CD4-positive, alpha-beta T cell treated with Interleukin-4 for 4 hours (primary cell): ENCODE measurements around the gene SOX10.

Experiments
- DNase-seq: peaks from one replicate; pipeline ENCODE4 v3.0.0-alpha.2; 2020

The SOX10 gene

DNA sequence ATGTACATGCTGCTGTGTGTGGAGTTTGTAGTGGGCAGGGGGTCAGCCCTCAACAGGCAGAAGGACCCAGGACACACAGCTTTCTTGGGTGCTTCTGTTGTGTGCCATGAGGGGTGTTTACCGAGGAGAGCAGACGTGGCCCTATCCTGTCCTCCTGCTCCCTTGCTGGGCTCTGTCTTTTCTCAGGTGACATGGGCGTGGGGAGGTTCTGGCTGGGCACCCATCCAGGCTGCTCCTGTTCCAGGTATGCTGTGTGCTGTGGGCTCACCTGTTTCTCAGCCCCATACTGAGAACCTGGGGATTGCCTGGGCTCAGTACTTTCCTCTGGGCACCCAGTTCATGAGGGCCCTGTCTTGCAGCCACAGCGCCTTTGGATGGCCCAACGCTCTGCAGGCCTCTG is 55.0 kb downstream of the SOX10 start:
- DNase-seq: no peak

DNA sequence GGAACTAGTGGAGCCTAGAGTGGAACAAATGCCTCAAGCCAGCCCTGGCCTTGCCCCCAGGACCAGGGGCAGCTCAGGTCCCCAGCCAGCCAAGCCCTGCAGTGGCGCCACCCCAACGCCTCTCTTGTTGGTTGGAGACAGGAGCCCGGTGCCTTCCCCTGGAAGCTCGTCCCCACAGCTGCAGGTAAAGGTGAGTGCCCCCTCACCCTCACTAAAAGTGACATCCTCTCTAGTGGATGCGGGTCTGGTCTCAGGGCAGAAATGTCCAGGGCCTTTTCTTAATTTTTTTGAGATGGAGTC is 56.8 kb downstream of the SOX10 start:
- no peak for DNase-seq

DNA sequence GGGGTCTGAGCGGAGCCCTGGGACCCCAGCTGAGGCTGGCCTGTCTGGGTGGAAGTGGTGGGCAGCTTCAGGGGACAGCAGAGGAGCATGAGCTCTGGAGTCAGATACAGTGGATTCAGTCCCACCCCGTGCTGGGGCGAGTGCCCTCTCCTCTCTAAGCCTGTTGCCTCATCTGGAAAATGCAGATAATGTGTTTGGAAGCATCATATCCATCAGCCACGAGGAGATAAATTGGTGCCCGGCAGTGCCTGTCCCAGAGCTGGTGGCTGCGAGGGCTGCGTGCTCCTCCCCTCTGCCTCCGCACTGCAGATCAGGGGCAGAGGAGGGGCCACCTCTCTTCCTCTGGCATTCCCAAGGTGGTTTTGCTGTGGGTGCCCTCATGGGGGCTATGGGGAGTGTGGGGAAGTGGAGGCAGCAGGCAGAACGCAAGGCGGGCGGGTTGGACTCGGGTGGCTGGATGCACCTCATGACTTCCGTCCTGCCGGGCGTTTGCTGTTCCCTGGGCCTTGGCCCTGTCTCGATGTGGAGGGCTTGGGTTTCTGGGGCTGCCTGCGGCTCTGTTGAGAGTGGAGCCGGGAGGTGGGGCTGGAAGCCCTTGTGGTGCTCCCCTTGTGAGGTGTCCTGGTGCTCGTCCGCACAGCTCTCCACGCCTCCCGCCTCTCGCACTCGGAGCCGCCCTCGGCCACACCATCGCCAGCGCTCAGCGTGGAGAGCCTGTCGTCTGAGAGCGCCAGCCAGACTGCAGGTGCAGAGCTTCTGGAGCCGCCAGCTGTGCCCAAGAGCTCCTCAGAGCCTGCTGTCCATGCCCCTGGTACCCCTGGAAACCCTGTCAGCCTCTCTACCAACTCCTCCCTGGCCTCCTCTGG is 57.4 kb downstream of the SOX10 start:
- DNase-seq: no peak

DNA sequence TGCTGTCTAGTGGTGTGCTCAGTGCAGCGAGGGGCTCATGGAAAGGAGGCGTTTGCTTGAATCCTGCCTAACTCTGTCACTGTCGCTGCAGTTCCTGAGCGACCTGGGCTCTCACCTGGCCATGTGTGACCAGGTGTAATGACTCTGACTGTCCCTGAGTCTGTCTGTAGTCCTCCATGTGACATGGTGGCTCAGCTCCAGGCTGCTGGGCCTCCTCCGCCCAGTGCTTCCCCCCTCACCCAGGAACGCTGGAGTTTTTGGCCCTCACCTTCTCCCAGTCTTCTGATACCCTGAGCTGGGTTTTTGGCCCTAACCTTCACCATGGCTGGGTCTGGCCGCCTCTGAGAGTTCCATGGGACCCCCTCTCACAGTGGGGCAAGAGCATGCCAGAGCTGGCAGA is 58.0 kb downstream of the SOX10 start:
- no peak for DNase-seq

DNA sequence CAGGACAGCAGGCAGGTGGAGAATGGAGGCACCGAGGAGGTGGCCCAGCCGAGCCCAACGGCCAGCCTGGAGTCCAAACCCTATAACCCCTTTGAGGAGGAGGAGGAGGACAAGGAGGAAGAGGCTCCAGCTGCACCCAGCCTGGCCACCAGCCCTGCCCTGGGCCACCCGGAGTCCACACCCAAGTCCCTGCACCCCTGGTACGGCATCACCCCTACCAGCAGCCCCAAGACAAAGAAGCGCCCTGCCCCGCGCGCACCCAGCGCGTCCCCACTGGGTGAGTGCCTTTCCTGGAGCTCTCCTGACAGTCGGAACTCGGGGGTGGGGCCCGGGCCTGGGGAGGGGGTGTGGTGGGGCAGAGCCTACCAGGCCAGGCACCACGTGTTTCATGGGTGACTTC is 58.6 kb downstream of the SOX10 start:
- DNase-seq: no peak

DNA sequence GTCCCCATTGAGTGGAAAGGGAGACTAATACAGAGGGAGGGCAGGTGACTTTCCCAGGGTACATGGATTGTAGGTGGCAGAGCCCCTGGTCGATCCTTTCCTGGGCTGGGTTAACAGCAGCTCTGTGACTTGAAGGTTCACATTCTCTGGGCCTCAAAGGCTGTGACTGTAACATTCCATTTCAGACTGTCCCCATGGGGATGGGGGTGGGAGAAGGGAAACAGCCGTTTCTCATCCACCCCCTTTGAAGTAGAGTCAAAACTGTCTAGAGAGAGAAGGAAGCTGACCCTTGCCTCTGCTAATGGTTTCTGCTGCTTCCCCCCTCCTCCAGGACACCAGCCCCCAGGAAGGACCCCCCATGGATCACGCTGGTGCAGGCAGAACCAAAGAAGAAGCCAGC is 59.0 kb downstream of the SOX10 start:
- DNase-seq: no peak

DNA sequence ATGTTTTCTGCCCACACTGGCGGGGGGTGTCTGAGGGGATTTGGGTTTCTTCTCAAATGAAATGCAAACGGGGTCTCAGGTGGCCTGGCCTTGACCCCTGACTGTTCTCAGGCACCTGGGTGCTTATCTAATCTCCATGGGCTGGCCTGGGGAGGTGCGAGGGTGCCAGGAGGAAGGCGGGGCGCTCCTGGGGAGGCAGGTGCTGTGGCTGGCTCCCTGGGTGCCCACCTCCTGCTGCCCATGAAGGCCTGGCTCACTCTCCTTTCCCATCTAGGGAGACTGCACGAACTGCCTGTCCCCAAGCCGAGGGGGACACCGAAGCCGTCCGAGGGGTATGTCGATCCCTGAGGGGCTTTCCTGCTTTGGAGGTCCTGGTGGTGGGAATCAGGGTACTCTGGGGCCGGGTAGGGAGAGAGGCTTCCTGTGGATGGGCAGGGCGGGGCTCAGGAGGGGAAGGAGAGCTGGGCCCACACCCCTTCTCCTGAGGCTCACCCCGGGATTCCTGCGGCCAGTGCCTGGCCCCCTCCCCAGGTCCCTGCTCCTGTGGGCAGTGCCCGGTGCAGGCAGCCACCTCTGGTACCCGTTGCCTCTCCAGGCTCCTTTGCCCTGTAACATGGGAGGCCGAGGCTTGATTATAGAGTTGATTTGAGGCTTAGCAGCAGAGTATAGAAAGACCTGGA is 59.8 kb downstream of the SOX10 start:
- no peak for DNase-seq

DNA sequence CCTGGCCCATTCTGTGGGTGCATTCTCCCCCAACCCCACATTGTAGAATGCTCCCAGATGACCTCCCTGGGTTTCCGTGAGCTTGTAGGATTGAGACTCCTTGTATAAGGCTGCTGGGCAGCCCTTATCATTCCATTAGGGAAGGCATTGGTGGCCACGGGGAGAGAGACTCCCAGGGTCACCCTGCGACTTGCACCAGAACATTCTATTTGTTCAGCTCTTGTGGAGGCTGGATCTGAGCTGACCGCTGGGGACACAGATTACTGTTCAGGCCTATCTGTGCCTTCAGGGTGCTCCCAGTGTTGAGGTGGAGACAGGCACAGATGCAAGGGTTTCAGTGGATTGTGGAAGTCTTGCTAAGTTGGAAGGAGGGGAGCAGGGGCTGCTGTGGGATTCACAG is 60.4 kb downstream of the SOX10 start:
- DNase-seq: no peak
